Putamen (tissue), 1 donor: ENCODE data around the gene LRRC57.
A peak's percentile ranks its signal among the peaks of the same experiment; 100 is the strongest.
"Not testable (repeated sequence)": the region's sequence is repeated elsewhere in the genome, so short reads cannot be mapped to it uniquely, and the experiment has no call there.

ENCODE experiments used
- DNase-seq: peaks from one replicate; pipeline ENCODE4 v3.0.0-alpha.2; 2016; ENCODE audit warnings: low spot score

The LRRC57 gene

GRCh38 chr15:42548249-42549031 is at the start of gene LRRC57, which contains the start of gene HAUS2:
Gene LRRC57 (minus strand): TSS chr15:42548793. CDS start chr15:42548434, 359 bp downstream.
Gene HAUS2 (plus strand): TSS chr15:42548838. CDS start chr15:42548873, 35 bp downstream.
- peak; percentile 80 for DNase-seq

- no peak for DNase-seq
Observed at GRCh38 chr15:42595626-42596240, 47.1 kb upstream of the LRRC57 start.

GRCh38 chr15:42594095-42594494 is 45.5 kb upstream of the LRRC57 start:
- no peak for DNase-seq

GRCh38 chr15:42593143-42593542 is 44.5 kb upstream of the LRRC57 start:
- DNase-seq = no peak

GRCh38 chr15:42592716-42593115 is 44.1 kb upstream of the LRRC57 start:
- DNase-seq = no peak

GRCh38 chr15:42591238-42591934 is 42.8 kb upstream of the LRRC57 start:
- no peak for DNase-seq

GRCh38 chr15:42590619-42591237 is 42.1 kb upstream of the LRRC57 start:
- DNase-seq = no peak

- peak; percentile 79 for DNase-seq
Observed at GRCh38 chr15:42584031-42584765, 35.6 kb upstream of the LRRC57 start.

GRCh38 chr15:42582569-42583375 is 34.2 kb upstream of the LRRC57 start:
- no peak for DNase-seq

GRCh38 chr15:42581272-42581730 is 32.7 kb upstream of the LRRC57 start:
- peak; percentile 90 for DNase-seq

- DNase-seq = no peak
Observed at GRCh38 chr15:42578984-42579537, 30.5 kb upstream of the LRRC57 start.

- no peak for DNase-seq
Observed at GRCh38 chr15:42577514-42578031, 29.0 kb upstream of the LRRC57 start.

- DNase-seq = no peak
Observed at GRCh38 chr15:42576776-42577175, 28.2 kb upstream of the LRRC57 start.

- DNase-seq = no peak
Observed at GRCh38 chr15:42576040-42576594, 27.5 kb upstream of the LRRC57 start.

GRCh38 chr15:42575188-42576039 is 26.8 kb upstream of the LRRC57 start, which contains the start of gene STARD9:
Gene STARD9 (plus strand): TSS chr15:42575606. CDS start chr15:42575716, 110 bp downstream.
- peak; percentile 99 for DNase-seq

GRCh38 chr15:42558739-42559138 is 10.1 kb upstream of the LRRC57 start:
- no peak for DNase-seq

- not testable (repeated sequence) for DNase-seq
Observed at GRCh38 chr15:42556550-42557207, 8.1 kb upstream of the LRRC57 start.

- DNase-seq = no peak
Observed at GRCh38 chr15:42553554-42553953, 5.0 kb upstream of the LRRC57 start.
